T-helper 1 cell treated with Interleukin-12 subunit alpha and Interleukin-12 subunit beta and Interleukin-4 antibody, amounts not matched to agents 30 ng/mL and 1 ng/mL, for 36 hours (primary cell): ENCODE data around the gene UXS1. TPM values are rescaled to one million over a fixed set of nuclear protein-coding genes. Genes with fewer than 3 reads are reported as not detected.

Source experiments
- intact Hi-C: fragments of 100-400 bp; cut with micrococcal nuclease; formaldehyde crosslinking; loops from one replicate; pipeline ENCODE4 v1.15.1; 2024
- total RNA-seq: library from RNA; stranded (reverse); gene quantifications from 2 replicates; pipeline ENCODE4 v1.2.3, GENCODE V29; 2022

Gene UXS1
- total RNA-seq, 1 donor from 2014 or later: 56.1 TPM

DNA sequence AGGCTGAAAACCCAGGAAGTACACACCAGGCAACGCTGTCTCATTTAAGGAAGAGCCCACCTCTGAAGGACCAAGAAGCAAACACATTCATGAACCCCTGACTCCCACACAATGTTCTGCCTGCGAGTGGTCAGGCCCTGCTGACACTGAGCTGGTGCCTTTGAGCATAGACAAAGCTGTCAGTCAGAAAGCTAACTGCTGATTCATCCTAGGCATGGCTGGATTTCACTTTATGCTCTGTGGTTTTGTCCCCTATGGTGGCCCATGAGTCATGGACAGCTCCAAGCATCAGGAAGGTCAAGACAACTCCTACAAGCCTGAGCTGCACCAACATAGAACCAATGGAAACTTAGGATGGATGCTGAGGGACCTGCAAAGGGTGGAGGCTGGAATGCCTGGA lies 78.9 kb downstream of the UXS1 start:
- intact Hi-C loops: no loop called here

DNA sequence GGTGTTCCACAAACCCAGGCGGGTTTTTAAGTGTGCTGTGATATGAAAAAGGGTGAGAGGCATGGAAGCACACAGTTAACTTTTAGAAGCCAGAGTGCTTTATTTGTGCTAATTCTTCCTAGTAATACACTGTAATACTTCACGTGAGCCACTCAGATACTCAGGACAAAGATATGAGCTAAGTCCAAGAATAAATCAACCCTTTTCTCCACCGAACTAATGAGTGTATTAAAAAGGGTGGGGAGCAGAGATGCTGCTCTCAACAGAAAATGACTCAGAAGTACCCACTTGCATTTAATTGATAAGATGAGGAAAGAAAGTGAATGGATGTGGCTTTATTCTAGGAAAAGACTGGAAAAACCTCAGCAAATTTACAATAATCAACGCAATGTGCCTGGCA lies 79.9 kb downstream of the UXS1 start:
- intact Hi-C loops: no loop called here

DNA sequence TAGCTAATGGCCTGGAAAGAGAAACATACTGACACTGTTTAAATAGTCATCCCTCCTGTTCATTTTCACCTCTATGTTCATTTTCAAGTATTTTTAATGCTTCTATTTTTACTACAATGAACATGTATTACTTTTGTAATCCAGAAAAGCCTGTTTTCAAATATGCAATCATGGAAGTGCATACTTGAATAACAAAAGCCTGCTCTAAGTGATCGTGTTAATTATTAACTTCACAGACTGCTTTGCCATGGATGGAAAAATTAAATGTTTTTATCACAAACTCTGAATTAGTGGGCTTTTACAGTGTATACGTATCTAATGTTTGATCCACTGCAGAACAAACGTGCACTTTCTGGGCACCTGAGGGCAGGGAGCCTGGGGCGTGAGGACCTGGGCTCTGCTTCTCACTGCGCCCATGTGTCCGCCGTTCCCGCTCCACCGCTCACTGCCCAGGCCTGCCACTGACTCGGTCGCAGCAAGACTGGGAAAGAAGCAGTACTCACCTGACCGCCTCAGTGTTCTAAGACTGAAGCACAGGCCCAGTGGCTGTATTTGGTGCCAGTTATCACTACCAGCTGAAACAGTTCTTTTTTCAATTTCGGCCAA lies 80.6 kb downstream of the UXS1 start:
- intact Hi-C loops: no loop called here

DNA sequence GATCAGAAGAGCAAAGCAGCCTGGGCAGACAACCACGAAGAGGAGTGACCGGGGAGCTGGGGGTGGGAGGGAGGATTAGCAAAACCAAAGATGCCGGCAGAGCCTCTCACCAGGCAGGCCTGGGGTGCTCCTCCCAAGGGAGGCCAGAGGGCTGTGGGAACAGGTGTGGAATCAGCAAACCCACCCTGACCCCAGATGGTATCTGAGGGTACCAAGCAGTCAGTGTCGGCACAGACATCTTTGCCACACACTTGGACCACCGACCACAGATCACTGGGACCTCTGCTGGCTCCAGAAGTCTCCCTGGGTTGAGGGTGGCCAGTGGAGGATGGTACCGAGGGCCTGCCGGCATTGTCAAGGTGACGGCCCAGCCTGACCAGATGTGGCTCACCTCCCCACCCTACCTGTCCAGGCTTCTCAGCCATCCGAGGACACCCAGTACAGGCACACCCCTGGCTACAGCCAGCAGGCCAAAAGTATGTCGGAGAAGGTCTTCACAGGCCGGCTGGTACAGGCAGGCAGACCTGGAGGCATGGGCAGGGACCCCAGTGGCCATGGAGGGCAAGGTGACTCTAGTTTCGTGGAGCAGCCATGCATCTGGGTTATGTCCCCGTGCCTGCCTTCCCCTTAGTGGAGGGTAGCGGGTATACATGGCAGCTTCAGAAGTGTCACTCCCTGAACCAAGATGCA lies 82.1 kb downstream of the UXS1 start:
- intact Hi-C loops: no loop called here

DNA sequence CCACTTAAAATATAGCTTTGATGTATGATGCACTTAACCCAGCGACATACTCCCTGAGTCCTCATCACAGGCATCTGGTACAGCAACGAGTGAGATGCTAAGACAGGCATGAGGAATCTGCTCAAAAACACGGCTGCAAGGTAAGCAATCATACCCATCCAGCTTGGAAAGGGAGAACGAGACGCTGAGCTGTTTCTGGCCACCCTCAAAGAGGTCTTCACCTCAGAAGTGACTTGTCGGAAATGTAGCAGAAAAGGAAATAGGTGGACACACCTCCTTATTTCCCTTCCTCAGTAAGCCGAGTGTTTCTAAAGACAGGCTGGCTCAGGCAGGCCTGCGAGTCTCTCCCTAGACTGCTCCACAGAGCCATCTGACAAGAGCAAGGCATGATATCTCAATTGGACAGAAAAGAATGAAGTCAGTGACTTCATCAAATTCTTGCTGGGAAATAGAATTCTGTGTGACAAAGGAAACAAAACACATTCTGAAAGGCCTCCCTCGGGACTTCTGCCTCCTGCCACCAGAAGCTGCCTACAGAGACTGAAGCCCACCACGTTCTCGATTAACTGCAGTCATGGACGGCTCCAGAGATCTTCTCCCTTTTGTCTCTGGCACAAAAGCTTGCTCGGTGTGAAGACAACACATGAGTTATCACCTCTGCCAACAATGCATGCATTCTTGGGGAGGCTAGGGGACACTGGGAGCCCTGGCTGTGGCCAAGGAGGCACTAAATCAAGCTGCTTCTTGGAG lies 84.3 kb downstream of the UXS1 start:
- intact Hi-C loops: no loop called here

DNA sequence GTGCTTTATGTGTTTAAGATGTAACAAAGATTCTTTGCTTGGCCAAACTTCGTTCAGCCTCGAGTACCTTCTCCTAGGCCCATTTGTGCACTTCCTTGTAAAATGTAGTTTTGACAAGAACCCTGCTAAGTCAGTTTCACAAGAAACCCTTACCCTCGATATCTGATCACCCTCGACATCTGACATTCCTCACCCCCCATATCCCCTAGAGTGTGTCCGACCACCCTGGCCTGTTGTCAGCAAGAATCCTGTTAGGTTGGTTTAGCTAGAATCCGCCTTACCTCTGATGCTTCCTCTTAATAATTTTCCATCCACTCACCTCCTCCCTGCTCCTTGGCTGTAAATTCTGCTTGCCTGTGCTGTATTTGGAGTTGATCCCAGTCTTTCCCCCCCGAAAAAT lies 85.3 kb downstream of the UXS1 start:
- intact Hi-C loops: no loop called here

DNA sequence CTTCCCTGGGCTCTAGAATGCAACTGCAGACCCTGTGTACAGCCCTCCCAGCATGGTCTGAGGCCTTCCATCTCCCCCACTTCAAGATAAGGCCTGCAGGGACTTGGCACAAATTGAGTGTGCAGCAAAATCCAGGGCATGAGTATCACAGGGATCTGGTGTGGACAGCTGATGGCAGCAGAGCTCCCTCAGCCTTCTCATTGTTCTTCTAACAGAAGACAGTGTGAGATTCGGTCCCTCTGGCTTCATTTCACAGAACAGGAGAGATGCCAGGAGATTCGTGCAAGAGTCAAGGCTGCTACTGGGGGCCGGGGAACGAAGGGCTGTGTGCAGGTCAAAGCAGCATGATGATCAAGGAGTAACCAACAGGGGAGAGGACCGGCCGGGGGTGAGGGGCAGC lies 85.8 kb downstream of the UXS1 start:
- intact Hi-C loops: no loop called here

DNA sequence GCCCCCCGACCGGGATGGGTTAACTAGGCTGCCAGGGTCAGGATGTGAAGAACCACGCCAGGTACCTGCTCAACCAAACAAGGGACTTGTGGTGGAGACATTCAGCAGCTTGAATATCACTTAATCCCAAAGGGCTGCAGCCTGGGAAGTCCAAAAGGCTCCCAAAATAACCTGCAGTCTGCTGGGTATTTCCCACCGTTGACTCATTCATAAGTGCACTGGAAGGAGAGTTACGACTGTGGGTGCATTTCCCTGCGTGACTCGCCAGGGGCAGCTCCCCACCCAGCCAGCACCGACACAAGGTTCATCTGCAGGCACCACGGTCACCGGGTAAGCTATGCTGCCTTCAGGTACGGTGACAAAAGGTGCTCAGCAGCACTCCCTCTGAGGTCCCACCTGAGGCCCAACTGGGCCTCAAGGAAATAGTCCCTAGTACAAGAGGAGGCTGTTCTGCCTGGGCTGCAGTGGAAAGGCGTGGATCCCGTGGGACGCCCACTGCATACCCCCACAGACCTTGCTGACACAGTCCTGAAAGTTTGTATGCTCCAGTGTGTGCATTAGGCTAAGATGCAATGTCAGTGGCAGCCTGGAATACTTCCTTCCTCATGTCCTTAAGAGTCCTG lies 86.5 kb downstream of the UXS1 start:
- intact Hi-C loops: no loop called here

DNA sequence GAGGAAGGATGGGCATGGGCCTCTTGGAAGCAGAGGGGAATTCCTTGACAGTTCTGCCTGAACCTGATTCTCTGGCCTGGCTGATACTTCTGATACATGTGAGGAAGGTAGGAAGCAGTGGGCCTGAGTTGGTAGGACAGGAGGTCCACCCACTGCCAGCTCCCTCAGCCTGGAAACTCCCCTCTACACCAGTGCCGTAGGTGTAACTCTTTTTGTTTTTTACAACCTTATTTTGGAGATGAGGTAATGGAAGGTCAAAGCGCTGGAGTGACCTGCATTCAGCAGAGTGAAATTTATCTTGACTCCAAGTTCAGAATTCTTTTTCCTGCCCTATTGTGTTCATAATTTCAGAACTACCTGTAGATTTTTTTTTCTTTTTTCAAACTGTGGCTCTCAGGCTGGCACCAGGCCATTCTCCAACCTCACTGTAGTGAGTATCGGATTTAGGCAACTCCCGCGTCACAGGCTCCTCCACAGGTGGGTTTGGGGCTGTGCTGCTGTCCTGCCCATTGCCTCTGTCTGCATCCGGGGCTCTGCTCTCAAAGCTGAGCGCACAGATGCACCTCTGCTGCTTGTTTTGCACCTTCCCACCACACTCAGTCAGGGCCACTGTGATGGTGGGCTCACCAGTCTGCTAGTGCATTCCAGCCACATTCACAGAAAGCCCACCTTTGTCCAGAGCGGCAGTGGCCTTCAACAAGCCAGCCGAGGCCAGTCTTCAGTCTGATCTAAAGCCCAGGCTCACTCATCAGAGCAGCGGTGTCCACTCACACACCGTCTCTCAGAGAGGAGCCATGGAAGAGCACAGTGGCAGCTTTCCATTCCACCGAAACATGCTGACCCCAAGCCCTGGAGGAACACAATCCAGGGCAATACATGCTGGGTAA lies 87.2 kb downstream of the UXS1 start:
- intact Hi-C loops: no loop called here

DNA sequence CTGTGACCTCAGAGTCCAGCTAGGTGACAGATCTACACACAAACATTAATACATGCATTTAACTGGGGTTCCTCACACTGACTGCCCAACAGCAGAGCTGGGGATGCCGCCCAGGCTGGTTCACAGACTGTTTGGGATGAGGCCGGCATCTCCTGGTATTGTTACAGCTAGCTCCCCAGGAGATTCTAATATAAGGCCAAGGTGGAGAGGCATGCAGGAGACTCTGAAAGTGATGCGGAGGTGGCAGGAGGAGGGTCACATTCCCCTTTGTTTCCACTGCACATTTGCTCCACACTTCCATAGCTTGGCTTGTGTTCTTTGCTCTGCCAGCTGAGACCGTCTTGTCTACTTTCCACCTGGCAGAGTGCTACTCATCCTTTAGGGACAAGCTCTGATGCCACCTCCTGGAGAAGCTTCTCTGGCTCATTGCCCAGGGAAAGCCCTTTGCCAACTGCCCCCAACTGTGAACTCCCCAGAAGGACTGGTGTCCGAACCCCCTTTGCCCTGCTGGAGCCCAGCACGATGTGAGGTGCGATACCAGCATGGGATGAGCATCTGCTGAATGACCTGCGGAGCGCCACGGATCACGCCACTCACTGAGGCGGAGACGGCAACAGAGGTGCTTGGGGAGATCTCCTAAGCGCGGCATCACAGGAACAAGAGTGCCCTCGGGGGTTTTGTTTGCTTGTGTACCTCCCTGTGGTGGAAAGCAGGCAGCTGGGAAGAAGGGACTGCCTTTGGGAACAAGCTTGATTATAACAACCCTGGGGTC lies 88.8 kb downstream of the UXS1 start:
- intact Hi-C loops: no loop called here

DNA sequence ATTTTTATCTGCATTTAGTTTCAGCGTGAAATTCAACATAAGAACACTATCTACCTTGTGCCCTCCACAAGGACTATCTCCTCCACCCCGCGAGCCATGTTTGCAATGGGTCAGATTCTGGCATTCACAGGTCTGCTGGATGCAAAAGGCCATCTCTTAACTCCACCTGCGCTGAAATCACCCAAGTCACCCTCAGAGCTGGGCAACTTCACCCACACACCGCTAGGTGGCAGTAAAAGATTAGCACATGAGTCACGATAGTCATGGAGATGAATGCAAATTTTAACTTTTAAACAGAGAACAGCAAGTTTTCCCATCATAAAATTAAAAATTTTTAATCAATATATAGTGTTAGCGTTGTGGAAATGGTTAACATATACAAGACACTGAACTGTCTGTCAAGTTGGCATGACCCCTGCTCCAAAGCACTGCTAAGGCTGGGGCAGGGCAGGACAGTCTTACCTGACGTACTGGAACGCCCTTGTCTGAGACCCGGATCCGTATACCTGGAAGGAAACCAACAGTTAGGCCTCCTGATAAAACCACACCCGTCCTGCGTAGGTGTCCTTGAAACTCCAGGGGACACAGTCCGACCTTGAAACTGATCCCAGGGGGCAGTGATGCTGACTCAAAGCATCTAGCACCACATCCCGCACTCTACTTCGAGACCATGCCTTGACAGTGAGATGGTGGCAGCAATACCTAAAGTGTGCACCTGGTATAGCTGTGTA lies 89.6 kb downstream of the UXS1 start:
- intact Hi-C loops: loop anchor here (1.0 to 5.0 kb wide), 6 partner anchors 56 to 478 kb away; partner anchors contain the start of gene UXS1

DNA sequence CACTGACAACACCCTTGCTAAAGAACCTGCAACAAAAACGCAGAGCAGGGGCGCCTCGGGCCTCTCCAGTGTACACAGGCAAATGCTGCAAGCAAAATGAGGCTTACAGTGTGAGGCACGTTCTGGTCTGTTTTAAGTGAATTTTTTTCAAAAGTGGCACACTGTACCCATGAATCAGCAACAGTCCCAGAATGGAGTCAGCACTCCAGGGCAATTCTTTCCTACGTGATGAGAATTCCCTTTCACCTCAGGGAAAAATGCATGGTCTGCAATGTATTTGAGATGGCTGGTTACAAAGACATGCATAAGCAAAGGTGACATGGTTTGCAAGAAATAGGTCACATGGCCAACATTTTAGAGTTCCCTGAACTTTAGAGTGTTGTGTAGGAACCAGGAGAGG lies 94.4 kb downstream of the UXS1 start:
- intact Hi-C loops: loop anchor here (5.0 to 10.0 kb wide), 2 partner anchors 213 to 765 kb away; partner anchors contain the start of gene C2orf49

DNA sequence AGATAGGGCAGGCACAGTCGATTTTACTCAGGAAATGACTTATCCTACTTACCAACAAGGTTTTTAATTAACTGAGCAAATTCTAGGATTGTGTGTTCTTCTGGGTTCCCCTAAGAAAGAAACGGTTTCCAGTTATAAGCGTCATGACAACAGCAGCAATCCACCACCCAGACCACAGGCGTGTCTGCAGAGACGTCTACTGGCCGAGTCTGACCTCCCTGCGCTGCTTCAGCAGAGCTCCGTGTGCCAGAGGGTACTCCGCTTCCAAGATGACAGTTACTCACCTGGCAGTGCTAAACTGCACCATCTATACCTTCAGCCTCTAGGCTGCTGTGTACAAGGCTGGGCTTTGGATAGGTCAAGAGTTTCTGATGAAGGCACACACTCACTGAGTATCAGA lies 95.4 kb downstream of the UXS1 start:
- intact Hi-C loops: loop anchor here (10.0 kb wide), 1 partner anchor 764 kb away; the partner anchor contains the start of gene C2orf49

DNA sequence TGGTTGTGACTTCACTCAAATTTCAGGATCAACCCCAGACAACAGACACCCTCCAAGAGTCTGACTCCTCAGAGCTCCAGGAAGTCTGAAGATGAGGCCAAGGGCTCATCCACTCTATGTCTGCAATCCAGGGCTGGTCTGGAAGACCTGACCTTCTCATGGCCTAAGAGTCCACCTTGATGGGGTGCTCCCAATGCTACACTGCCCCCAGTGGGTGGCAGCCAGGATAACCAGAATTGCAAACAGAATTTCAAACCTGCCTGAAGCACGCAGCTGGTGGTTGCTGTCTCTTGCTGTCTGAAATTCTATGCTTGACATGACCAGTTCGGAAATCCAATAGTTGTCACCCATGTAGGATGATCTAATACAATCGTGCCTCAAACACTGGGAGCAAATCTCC lies 96.0 kb downstream of the UXS1 start:
- intact Hi-C loops: loop anchor here (10.0 kb wide), 1 partner anchor 763 kb away; the partner anchor contains the start of gene C2orf49

DNA sequence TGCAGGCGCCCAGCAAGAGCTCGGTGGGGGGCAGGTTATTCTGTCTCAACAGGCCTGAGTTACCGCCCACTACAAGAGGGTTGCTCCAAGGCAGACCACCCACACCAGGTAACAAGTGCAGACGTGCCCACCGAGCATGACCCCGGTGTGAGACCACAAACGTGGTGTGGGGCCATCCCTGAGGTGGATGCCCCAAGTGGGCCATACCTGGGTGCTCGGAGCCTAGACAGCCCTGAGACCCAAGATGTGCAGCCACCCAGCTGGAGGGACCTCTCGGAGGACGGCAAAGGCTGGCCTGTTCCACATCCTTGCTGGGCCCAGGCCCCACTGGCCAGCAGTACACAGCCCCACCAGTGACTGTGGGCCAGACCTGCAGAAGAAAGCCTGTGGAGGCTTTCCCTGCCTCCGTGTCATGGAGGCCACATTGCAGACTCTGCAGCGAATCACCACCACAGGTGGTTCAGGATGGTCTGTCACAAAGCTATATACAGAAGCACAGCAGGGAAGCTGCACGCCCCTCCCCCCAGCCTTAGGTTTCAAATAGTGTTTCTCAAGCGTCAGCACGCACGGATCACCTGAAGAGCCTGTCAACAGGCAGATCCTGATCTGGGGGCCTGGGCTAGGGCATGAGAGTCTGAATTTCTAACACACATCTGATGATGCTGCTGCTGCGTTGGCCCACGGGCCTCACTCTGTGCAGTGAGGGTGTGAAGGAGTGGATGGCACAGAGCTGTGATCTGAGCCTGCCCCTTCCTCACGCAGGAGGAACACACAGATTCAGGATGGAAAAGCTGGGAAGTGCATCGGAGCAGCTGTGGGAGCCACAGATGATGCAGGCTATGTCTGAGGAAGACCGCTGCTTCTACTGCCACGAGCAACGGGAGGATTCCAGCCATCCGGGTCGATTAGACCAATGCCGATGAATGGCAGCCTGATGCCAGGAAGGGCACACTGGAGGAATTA lies 96.8 kb downstream of the UXS1 start:
- intact Hi-C loops: loop anchor here (10.0 kb wide), 1 partner anchor 763 kb away; the partner anchor contains the start of gene C2orf49

DNA sequence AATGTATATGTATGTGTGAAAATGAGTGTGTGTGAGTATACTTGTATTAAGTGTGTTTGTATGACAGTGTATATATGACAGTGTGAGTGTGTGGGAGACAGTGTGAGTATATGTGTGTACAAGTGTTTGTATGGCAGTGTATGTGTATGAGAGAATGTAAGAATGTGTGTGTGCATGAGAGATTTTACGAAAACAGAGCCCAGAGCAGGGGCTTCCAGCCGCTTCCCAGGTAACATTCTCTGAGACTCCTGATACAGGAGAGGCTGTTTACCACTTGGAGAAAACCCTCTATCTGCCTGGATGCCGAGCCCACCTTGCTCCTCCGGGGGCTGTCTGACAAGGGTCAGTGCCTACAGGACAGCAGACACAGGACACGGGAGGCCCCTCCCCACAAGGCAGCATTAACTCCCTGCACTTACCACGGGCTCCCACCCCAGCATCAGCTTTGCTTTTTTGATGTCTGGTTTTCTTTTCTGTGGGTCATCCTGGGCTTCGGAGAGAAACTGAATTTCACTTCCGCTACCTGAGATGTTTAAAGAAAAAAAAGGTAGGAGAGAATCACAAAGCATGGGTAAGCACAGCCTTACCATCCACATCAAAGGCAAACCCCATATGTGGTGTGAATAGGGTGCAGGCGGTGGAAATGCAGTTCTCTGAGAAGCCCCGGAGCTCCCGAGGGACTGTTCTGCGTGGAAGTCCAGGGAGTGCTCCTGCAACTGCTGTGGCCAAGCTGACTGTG lies 97.6 kb downstream of the UXS1 start:
- intact Hi-C loops: loop anchor here (1.0 to 10.0 kb wide), 2 partner anchors 98 to 762 kb away; partner anchors contain the start of genes C2orf49 and UXS1
